Brain pericyte (primary cell): ENCODE results near the gene ZFYVE1.

Experiments used
- DNase-seq: peaks from one replicate; pipeline ENCODE4 v3.0.0-alpha.2; 2012; ENCODE audit warnings: low read depth, low spot score

ZFYVE1 gene

DNA sequence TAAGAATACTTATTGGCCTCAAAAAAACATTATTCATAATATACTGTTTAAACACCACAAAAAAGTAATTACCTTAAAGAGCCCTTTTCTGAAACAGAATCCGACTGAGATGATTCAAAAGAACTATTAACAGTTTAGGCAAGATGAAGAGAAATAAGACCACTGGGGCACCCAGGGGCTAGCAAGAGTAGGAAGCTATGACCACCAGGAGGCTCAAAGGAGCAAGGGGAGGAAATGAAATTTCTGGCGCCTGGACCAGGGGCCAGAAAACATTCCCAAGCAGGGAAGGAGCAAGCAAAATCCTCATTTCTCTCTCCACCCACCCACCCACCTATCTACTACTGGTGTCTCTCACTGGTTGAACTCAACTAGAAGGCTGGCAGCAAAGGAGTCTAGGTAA, 106.9 kb downstream of the ZFYVE1 start:
- DNase-seq: no peak
